DND-41 (cell line): ENCODE data around the gene THSD4.

Experiments used
- EZH2 ChIP-seq: IDR thresholded peaks from 3 replicates; pipeline ENCODE4 v1.6.1; 2012; ENCODE audit warnings: borderline replicate concordance, low read depth, mild to moderate bottlenecking, moderate library complexity, low read length, inconsistent platforms; ENCODE audit not compliant: severe bottlenecking
- TF ChIP-seq, protein P1 (sequence below): IDR thresholded peaks from 2 replicates; pipeline ENCODE4 v1.5.1; 2012; ENCODE audit warnings: borderline replicate concordance, low read length, moderate library complexity, mild to moderate bottlenecking; ENCODE audit not compliant: poor library complexity, severe bottlenecking; ENCODE audit errors: extremely low read depth

DNA sequence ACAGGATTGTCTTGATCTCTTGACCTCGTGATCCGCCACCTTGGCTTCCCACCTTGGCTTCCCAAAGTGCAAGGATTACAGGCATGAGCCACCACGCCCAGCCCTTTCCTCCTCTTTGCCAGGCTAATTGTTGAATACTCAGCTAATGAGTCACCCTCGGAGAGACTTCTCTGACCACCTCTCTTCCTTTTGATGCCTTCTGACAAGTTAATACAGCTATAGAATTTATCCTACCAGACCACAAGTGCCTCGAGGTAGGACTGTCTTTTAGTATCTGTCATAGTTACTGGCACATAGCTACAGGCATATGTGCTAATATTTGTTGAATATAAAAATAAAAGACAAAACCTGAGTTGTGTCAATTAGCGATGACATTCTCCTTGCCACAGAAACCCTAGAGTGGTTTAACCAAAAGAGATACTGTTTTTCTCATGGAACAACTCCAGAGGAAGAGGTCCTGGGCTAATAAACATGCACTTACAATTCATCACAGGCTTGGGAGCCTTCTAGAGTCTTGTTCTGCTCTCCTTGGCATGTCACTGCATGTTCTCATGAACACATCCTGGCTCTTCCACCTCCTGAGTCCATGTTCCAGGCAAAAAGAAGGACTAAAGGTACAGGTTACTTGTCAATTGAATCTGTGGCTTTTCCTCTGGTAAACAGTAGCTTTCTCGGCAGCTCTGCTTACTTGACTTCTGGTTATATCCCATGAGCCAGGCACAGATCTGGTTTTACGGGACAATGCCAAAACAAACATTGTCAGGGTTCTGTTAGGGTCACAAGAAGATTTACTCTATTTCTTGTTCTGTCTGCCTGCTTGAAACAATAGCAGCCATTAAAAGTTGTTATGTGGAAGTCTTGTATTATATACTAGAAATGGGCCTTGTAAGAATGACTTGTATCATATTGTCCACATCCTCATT lies 332.3 kb downstream of the THSD4 start:
- TF ChIP-seq, protein P1, sequence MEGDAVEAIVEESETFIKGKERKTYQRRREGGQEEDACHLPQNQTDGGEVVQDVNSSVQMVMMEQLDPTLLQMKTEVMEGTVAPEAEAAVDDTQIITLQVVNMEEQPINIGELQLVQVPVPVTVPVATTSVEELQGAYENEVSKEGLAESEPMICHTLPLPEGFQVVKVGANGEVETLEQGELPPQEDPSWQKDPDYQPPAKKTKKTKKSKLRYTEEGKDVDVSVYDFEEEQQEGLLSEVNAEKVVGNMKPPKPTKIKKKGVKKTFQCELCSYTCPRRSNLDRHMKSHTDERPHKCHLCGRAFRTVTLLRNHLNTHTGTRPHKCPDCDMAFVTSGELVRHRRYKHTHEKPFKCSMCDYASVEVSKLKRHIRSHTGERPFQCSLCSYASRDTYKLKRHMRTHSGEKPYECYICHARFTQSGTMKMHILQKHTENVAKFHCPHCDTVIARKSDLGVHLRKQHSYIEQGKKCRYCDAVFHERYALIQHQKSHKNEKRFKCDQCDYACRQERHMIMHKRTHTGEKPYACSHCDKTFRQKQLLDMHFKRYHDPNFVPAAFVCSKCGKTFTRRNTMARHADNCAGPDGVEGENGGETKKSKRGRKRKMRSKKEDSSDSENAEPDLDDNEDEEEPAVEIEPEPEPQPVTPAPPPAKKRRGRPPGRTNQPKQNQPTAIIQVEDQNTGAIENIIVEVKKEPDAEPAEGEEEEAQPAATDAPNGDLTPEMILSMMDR = no peak
- TF ChIP-seq EZH2 = no peak
